Activated CD8-positive, alpha-beta memory T cell treated with anti-CD3 and anti-CD28 coated beads, Interleukin-2, amount 50 U/mL, for 24 hours (primary cell): ENCODE results near the gene MMP23B.
"Not testable (repeated sequence)": the region's sequence is repeated elsewhere in the genome, so short reads cannot be mapped to it uniquely, and the experiment has no call there.

Experiments used
- DNase-seq: peaks from one replicate; pipeline ENCODE4 v3.0.0-alpha.2; 2020; ENCODE audit errors: extremely low read depth

Gene MMP23B

GRCh38 chr1:1666526-1666925 lies 34.6 kb downstream of the MMP23B start:
- no peak for DNase-seq

GRCh38 chr1:1669468-1670440 lies 37.8 kb downstream of the MMP23B start:
- no peak for DNase-seq

GRCh38 chr1:1670866-1671265 lies 38.9 kb downstream of the MMP23B start:
- no peak for DNase-seq

DNA sequence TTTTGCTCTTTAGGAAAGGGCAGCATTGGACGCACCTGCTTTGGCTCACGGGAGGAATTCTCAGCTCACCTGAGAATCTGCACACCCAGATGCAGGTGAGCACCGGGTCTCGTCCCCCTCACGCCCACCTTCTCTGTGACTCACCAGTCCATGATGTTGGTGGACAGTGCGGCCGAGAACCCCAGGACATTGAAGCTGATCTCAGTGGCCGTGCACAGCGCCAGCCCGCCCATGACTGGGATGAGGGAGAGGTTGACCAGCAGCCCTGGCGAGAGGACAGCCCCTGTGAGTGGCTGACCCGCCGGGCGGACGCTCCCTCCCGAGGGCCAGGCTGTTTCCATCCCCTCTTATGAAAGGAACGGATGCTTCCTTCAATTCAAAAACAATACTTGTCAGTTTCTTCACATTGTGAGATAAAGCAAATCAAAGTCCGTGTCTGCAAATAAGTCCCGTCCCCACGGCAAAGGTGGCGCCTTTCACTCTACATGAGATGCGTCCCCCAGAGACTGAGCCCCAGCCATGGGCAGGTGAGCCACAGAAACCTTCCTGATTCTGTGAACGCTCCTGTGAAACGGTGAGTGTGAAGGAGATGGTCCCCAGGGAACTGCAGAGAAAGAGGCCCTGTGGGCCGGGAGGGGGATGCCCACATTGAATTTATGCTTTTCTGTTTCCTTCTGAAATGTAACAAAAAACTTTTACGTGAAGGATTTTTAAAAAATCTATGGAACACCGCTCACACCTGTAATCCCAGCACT lies 39.6 kb downstream of the MMP23B start:
- no peak for DNase-seq

GRCh38 chr1:1672181-1672965 lies 40.4 kb downstream of the MMP23B start:
- DNase-seq, result no peak

DNA sequence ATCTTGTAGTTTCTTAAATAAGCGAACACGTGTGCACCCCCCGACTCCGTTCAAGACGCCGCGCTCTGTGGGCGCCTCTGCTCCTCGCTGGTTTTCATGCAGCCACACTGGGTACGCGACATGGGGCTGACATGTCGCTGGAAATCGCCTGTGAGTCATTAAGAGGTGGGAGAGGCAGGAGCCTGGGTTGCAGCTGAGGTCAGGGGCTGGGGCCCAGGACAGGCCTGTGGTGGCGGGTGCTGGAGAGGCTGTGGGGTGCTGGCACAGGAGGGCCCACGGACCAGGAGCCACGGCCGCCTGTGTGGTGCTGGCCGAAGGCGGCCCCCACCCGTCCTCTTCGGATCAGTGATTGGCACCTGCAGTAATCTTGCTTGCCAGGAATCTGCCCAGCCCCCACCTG lies 42.8 kb downstream of the MMP23B start:
- DNase-seq, result not testable (repeated sequence)

DNA sequence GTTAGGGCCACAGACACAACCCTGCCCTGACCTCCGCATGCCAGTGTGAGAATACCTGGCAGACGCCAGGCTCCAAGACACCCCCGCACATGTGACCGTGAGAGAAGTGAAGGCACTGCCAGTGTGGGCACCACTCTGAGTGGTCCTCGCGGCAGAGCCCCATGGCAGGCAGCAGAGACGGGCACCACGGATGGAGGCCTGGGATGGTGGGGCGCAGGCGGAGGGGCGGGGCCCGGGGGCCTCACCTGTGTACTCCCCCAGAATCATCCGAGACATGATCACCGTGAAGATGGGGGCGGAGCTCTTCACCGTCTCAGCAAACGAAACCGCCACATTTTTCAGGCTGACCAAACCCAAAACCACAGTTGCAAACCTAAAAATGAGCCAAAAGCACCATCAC lies 43.2 kb downstream of the MMP23B start:
- DNase-seq, result not testable (repeated sequence)

DNA sequence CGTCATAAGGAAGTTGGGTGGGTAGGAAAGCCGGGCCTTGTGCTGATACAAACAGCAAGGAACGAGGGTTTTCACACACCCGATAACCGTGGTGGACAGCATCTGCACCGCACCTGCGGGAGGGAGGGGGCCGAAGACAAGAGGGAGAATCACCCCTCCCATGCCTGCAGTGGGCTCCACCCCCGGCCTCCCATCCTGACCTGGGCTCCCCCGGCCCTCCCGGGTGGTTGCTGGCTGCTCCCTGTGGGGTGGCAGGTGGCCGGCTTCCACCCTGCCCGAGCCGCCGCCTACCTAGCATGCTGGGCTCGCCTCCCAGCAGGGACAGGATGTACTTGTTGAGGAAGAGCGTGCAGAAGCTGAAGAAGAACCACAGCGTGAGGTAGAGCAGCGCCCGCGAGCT lies 44.1 kb downstream of the MMP23B start:
- not testable (repeated sequence) for DNase-seq

DNA sequence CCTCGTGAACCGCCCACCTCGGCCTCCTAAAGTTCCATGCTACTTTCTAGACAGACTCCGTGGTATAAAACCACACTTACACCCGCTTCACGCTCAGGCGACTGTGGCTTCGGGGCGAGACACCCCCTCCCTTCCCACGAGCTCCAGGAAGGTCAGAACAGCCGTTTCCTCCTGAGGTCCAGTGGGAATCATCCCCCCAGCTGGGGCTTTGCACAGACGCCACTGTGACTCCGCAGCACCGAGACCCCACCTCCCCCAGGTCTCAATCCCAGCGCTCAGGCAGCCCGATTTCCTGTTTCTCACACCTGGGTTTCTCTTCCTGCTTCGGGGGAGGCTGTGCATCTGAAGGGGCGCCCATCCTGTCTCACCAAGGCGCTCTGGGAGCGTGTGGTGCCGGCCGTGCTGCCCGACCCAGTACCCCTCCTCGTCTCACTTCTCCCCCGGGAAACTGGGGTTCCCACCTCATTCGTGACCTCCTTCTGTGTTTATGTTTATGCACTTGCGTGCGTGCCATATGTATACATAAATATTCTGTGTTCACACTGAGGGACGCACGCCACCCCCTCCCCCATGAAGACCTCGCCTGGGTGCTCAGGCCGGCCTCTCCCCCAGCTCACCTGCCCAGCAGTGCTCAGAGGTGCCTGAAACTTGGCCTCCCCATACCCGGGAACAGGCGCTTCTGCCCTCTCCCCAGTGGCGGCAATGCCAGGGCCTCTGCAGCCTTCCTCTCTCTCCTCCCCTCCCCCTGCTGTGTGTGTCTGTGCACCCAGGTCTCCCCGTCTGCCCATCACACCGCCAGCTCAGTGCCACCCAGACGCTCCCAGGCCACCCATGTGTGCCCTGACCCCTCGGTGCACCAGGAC lies 46.0 kb downstream of the MMP23B start:
- DNase-seq, result no peak

DNA sequence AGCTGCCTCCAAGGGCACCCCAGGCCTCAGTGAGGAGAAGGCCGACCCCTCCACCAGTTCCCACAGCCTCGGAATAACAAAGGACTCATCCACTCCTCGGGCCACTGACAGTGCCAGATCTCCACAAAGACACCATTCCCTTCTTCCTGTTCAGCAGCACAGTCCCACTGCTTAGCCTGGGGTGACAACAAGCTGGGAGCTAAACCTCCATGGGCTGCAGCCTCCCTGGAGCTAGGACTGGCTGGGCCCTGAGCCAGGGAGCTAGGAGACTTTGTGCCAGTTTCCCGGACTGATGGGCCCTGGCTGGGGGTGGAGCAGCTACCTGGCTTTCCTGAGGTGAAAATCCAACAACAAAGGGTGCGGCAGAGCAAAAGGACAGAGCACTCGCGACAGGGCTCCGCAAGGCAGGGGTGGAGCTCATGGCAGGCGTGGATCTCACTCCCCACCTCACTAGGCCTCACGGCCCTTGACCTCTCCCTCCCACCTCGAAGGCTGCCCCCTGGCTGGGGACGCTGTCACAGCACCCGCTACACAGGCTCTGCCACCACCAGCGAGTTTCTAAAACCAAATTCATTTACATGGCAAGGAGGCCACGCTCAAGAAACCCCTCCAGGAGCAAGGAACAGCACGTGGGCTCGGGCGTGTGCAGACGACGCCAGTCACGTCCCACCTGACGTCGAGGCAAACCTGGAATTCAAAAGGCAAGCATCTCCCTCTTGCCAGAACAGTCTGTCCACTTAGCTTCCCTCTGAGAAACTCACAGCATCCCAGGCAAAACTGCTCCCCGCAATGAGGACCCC lies 46.8 kb downstream of the MMP23B start:
- DNase-seq, result peak; percentile 23

- DNase-seq, result no peak
Measured at GRCh38 chr1:1680031-1680911, 48.3 kb downstream of the MMP23B start.

- no peak for DNase-seq
Measured at GRCh38 chr1:1680912-1681273, 48.9 kb downstream of the MMP23B start.

DNA sequence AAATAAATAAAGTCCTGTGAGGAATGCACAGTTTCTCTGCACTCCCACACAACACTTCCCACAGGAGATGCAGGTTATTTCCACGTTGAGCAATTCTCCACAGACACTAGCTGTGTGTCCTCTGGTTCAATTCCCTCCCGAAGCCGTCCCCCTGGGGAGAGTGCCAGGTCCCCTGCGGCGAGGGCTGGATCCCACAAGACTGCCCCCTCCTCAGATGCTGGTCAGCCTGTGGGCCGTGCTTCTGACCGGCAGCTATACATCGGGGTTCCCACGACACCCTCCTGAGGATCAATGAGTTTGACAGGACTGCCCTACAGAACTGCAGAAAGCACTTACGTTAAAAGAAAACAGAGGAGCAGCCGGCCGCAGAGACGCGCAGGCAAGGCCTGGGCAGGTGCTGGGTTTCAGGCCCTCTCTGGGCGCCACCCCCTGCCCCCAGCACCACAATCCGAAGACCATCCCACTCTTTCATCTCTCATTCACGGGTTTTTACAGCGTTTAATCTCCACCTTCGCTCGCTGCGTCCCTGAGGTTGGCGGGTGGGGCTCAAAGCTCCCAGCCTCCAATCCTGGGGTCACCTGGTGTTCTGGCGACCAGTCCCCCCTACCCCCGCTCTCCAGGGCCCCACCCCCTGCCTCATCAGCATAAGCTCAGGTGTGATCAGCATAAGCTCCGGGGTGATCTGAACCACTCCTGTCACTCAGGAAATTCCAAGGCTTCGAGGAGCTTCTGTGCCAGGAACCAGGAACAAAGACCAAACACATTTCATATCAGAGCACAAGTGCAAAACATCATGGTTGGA lies 51.3 kb downstream of the MMP23B start:
- no peak for DNase-seq
